ENCODE measurements around the gene CYP4F12.

DNA sequence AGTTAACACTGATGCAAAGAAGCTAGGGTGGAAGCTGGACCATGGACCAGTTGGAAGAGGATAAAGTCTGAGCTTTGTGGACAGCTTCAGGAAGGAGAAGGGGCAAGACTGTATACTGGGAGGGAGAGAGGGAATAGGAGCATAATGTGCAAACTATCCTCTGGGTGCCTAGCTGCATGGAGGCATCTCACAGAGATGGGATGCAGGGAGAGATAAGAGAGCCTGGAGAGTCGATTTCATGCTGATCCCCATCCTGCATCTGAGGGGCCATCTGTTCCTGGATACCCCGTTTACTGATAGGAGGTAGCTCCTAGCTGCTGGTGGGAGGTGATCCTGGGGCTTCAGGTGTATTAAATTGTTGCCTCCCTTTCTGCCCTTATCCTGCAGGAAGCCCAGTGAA is 23.4 kb upstream of the CYP4F12 start:
- TF ChIP-seq, protein P1, sequence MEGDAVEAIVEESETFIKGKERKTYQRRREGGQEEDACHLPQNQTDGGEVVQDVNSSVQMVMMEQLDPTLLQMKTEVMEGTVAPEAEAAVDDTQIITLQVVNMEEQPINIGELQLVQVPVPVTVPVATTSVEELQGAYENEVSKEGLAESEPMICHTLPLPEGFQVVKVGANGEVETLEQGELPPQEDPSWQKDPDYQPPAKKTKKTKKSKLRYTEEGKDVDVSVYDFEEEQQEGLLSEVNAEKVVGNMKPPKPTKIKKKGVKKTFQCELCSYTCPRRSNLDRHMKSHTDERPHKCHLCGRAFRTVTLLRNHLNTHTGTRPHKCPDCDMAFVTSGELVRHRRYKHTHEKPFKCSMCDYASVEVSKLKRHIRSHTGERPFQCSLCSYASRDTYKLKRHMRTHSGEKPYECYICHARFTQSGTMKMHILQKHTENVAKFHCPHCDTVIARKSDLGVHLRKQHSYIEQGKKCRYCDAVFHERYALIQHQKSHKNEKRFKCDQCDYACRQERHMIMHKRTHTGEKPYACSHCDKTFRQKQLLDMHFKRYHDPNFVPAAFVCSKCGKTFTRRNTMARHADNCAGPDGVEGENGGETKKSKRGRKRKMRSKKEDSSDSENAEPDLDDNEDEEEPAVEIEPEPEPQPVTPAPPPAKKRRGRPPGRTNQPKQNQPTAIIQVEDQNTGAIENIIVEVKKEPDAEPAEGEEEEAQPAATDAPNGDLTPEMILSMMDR (IDR thresholded peaks at IDR 0.05) = no peak
- no peak for TF ChIP-seq ZFX (IDR thresholded peaks at IDR 0.05; ENCODE audit: borderline replicate concordance)

Measured in 22Rv1 (cell line).